ENCODE measurements around the gene INPP4B. TPM values are rescaled to one million over a fixed set of nuclear protein-coding genes. Genes with fewer than 3 reads are reported as not detected.

The INPP4B gene
- total RNA-seq, 1 experiment from 2014 or later: 53.7 TPM

DNA sequence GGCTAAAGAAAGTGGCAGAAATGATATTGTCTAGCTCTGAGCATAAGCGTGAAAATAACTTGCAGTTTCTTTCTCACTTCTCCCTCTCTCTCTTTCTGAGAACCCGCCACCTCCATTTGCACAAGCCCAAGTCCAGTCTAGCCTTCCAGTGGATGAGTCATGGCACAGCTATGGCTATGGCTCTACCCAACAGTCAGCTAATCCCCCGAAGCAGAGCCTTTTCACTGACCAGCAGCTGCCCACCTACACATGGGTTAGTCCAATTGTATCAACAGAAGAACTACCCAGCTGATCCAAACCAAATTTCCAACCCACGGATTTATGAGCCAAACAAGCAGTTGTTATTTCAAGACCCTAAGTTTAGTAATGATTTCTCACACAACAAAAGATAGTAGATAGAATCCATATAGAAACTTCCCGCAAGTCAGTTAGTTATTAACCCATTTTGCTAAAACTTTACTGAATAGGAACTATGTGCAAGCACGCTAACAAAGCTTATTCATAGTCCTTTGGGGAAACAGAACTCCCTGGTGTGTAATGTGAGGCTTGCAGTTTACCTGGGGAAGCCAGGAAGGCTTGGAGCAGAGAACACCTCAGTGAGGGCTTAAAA is 282.3 kb downstream of the INPP4B start:
- no peak overlapping the region for H3K27ac ChIP-seq
- BruUV-seq (replicated peaks): no TSS peak
- no peaks in the 10 kb centered on the region for H3F3A ChIP-seq (ENCODE audit: insufficient read depth, low read depth)
- POLR2A ChIA-PET (ENCODE audit: unreplicated experiment): no interaction called here
- TF ChIP-seq EZH2 (IDR thresholded peaks at IDR 0.05; ENCODE audit: low read depth): no peak
- TF ChIP-seq, protein P1, sequence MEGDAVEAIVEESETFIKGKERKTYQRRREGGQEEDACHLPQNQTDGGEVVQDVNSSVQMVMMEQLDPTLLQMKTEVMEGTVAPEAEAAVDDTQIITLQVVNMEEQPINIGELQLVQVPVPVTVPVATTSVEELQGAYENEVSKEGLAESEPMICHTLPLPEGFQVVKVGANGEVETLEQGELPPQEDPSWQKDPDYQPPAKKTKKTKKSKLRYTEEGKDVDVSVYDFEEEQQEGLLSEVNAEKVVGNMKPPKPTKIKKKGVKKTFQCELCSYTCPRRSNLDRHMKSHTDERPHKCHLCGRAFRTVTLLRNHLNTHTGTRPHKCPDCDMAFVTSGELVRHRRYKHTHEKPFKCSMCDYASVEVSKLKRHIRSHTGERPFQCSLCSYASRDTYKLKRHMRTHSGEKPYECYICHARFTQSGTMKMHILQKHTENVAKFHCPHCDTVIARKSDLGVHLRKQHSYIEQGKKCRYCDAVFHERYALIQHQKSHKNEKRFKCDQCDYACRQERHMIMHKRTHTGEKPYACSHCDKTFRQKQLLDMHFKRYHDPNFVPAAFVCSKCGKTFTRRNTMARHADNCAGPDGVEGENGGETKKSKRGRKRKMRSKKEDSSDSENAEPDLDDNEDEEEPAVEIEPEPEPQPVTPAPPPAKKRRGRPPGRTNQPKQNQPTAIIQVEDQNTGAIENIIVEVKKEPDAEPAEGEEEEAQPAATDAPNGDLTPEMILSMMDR (conservative IDR thresholded peaks at IDR 0.05): no peak
- no peaks in the 10 kb centered on the region; the same call in 1 of the 2 replicates for H3K36me3 ChIP-seq (ENCODE audit: low read depth)
- intact Hi-C loops (cut with micrococcal nuclease; ENCODE audit: unreplicated experiment): no loop called here
- no peaks in the 10 kb centered on the region for H3K27me3 ChIP-seq (ENCODE audit: insufficient read depth, low read depth)
- H3K79me2 ChIP-seq (ENCODE audit: low read depth): no peaks in the 10 kb centered on the region
- H3K4me3 ChIP-seq: no peak overlapping the region
- H2AFZ ChIP-seq: no peak overlapping the region
- CTCF ChIA-PET: no interaction called here
- H3K4me1 ChIP-seq (replicated peaks; ENCODE audit: insufficient read depth): no peaks in the 10 kb centered on the region
- H3K9me2 ChIP-seq (ENCODE audit: insufficient read depth): no peaks in the 10 kb centered on the region
- no peak overlapping the region for H3K4me2 ChIP-seq
- no peak for DNase-seq
- no peaks in the 10 kb centered on the region for H4K20me1 ChIP-seq (ENCODE audit: insufficient read depth)
- no peaks in the 10 kb centered on the region for H3K9me3 ChIP-seq (ENCODE audit: insufficient read depth, low read depth)

DNA sequence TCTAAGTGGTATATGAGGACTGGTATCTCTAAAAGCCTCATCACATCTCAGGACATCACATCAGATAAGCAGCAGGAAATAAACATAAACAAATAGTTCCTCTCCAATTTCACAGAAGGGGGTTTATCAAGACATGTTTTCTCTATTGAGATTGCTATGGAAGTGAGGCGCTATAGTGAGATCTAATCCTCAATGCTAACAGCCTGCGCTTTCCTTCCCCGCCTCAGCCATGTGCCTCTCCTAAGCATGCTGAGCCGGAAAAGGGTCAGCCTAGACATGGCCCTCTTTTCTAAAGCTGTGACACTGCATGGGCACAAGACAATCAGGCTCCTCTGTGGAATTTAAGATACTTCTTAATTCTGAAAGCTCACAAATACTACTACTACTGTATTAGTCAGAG is 286.1 kb downstream of the INPP4B start:
- BruUV-seq (replicated peaks): no TSS peak
- Histone ChIP-seq H3K9me2 (ENCODE audit: insufficient read depth) (no peaks in the 10 kb centered on the region), H3K4me3 (no peak overlapping the region), H2AFZ (no peak overlapping the region), H3K4me2 (no peak overlapping the region), H3K27ac (no peak overlapping the region), H3K27me3 (ENCODE audit: insufficient read depth, low read depth) (no peaks in the 10 kb centered on the region), H3F3A (ENCODE audit: insufficient read depth, low read depth) (no peaks in the 10 kb centered on the region), H3K79me2 (ENCODE audit: low read depth) (no peaks in the 10 kb centered on the region), H3K36me3 (ENCODE audit: low read depth) (no peaks in the 10 kb centered on the region), H3K9me3 (ENCODE audit: insufficient read depth, low read depth) (no peaks in the 10 kb centered on the region), H4K20me1 (ENCODE audit: insufficient read depth) (no peaks in the 10 kb centered on the region), H3K4me1 (replicated peaks; ENCODE audit: insufficient read depth) (no peaks in the 10 kb centered on the region)
- TF ChIP-seq, protein P1 (conservative IDR thresholded peaks at IDR 0.05): no peak
- TF ChIP-seq EZH2 (IDR thresholded peaks at IDR 0.05; ENCODE audit: low read depth): no peak
- ChIA-PET CTCF (no interaction called here), POLR2A (ENCODE audit: unreplicated experiment) (no interaction called here)
- intact Hi-C loops (cut with micrococcal nuclease; ENCODE audit: unreplicated experiment): no loop called here
- no peak for DNase-seq

DNA sequence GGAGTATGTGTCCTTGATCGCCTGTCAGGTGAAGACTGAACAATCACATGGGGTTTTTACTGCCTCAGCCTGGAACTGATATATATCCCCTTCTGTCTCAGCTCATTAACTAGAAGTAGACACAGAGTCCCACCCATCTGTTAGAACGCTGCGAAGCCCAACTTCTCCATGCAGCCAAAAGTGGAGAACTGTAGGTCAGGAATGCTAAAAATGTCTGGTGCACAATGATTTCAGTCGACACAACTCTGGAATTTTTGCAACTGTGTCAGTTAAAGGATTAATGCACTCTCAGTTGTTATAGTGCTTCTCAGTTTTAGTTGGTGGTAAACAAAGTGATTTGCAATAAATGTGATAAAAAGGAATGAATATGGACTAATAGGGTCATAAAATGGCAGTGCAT is 287.2 kb downstream of the INPP4B start:
- CTCF ChIA-PET: interaction anchor here (0.6 kb wide), 3 partner anchors 171 to 284 kb away, joined by 4 to 7 read pairs (median 4); no protein-coding TSS in a partner anchor
- H3K79me2 ChIP-seq (ENCODE audit: low read depth): no peaks in the 10 kb centered on the region
- H3K9me2 ChIP-seq (ENCODE audit: insufficient read depth): no peaks in the 10 kb centered on the region
- H3K27me3 ChIP-seq (ENCODE audit: insufficient read depth, low read depth): no peaks in the 10 kb centered on the region
- no peaks in the 10 kb centered on the region for H3K4me1 ChIP-seq (replicated peaks; ENCODE audit: insufficient read depth)
- H4K20me1 ChIP-seq (ENCODE audit: insufficient read depth): no peaks in the 10 kb centered on the region
- no peaks in the 10 kb centered on the region for H3K36me3 ChIP-seq (ENCODE audit: low read depth)
- TF ChIP-seq, protein P1 (conservative IDR thresholded peaks at IDR 0.05): no peak
- TF ChIP-seq EZH2 (IDR thresholded peaks at IDR 0.05; ENCODE audit: low read depth): no peak
- no peaks in the 10 kb centered on the region for H3F3A ChIP-seq (ENCODE audit: insufficient read depth, low read depth)
- no peak overlapping the region for H3K4me3 ChIP-seq
- BruUV-seq (replicated peaks): no TSS peak
- no peak overlapping the region for H2AFZ ChIP-seq
- H3K9me3 ChIP-seq (ENCODE audit: insufficient read depth, low read depth): no peaks in the 10 kb centered on the region
- no peak for DNase-seq
- no peak overlapping the region for H3K27ac ChIP-seq
- POLR2A ChIA-PET (ENCODE audit: unreplicated experiment): no interaction called here
- intact Hi-C loops (cut with micrococcal nuclease; ENCODE audit: unreplicated experiment): no loop called here
- H3K4me2 ChIP-seq: no peak overlapping the region
